PFSK-1 (cell line): ENCODE measurements around the gene NTM.

ENCODE experiments used
- FOXP2 ChIP-seq: optimal IDR thresholded peaks from 2 replicates; pipeline ENCODE3; 2011; ENCODE audit warnings: borderline replicate concordance, control low read depth, inconsistent platforms; ENCODE audit not compliant: insufficient read depth; ENCODE audit errors: extremely low read length, extremely low read depth
- POLR2AphosphoS5 ChIP-seq: IDR thresholded peaks from 2 replicates; pipeline ENCODE4 v1.6.1; 2012; ENCODE audit warnings: low read depth, mild to moderate bottlenecking, control low read depth, low read length, moderate library complexity
- SIN3A ChIP-seq: IDR thresholded peaks from 2 replicates; pipeline ENCODE4 v1.6.1; 2012; ENCODE audit warnings: mild to moderate bottlenecking, low read length, moderate library complexity, borderline replicate concordance; ENCODE audit not compliant: insufficient read depth
- TAF1 ChIP-seq: IDR thresholded peaks from 2 replicates; pipeline ENCODE4 v1.6.1; 2012; ENCODE audit warnings: low read length, control low read depth, borderline replicate concordance; ENCODE audit not compliant: insufficient read depth
- TF ChIP-seq, protein P1 (sequence below), 2 experiments: IDR thresholded peaks; 2 replicates each; pipeline versions ENCODE4 v1.6.1 to v1.8.0; 2011 to 2012; ENCODE audit warnings: low read depth in 2 of 2, low read length in 2 of 2, control low read depth in 1 of 2, inconsistent platforms in 1 of 2, mild to moderate bottlenecking in 1 of 2, moderate library complexity in 1 of 2; ENCODE audit not compliant: insufficient read depth in 1 of 2

NTM gene

DNA sequence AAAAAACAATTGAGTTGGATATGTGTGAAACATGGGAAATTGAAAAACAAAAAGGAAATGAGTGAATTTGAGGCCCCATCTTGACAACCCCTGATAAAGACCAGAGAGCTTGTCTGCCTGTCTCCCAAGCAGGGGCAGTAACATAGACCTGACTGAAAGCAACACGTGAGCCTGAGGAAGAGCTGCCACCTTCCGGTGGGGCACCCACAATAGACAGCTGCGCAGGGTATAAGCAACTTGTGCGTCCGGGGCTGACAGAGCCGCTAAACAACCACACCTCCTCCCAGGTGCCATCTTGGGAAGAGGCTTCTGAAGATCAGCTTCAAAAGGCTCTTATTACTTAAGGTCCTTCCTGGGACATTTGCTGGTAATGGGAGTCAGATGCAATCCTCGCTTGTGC, 166.8 kb downstream of the NTM start:
- no peak for TF ChIP-seq FOXP2
- no peak for TF ChIP-seq TAF1
- TF ChIP-seq, protein P1, sequence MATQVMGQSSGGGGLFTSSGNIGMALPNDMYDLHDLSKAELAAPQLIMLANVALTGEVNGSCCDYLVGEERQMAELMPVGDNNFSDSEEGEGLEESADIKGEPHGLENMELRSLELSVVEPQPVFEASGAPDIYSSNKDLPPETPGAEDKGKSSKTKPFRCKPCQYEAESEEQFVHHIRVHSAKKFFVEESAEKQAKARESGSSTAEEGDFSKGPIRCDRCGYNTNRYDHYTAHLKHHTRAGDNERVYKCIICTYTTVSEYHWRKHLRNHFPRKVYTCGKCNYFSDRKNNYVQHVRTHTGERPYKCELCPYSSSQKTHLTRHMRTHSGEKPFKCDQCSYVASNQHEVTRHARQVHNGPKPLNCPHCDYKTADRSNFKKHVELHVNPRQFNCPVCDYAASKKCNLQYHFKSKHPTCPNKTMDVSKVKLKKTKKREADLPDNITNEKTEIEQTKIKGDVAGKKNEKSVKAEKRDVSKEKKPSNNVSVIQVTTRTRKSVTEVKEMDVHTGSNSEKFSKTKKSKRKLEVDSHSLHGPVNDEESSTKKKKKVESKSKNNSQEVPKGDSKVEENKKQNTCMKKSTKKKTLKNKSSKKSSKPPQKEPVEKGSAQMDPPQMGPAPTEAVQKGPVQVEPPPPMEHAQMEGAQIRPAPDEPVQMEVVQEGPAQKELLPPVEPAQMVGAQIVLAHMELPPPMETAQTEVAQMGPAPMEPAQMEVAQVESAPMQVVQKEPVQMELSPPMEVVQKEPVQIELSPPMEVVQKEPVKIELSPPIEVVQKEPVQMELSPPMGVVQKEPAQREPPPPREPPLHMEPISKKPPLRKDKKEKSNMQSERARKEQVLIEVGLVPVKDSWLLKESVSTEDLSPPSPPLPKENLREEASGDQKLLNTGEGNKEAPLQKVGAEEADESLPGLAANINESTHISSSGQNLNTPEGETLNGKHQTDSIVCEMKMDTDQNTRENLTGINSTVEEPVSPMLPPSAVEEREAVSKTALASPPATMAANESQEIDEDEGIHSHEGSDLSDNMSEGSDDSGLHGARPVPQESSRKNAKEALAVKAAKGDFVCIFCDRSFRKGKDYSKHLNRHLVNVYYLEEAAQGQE (IDR thresholded peaks at IDR 0.05; ENCODE audit: insufficient read depth in 1 of 2, low read depth in 2 of 2, low read length in 2 of 2): no peak
- no peak for TF ChIP-seq SIN3A
- no peak for TF ChIP-seq POLR2AphosphoS5

GRCh38 chr11:131537748-131538147, 167.3 kb downstream of the NTM start:
- TF ChIP-seq TAF1 (no peak), SIN3A (no peak), POLR2AphosphoS5 (no peak), FOXP2 (no peak)
- TF ChIP-seq, protein P1 (IDR thresholded peaks at IDR 0.05; ENCODE audit: insufficient read depth in 1 of 2, low read depth in 2 of 2, low read length in 2 of 2): no peak

- TF ChIP-seq TAF1: no peak
- TF ChIP-seq FOXP2: no peak
- TF ChIP-seq, protein P1 (IDR thresholded peaks at IDR 0.05; ENCODE audit: insufficient read depth in 1 of 2, low read depth in 2 of 2, low read length in 2 of 2): no peak
- no peak for TF ChIP-seq SIN3A
- no peak for TF ChIP-seq POLR2AphosphoS5
Observed at GRCh38 chr11:131538322-131538721, 167.9 kb downstream of the NTM start.

- TF ChIP-seq FOXP2 (no peak), TAF1 (no peak), SIN3A (no peak), POLR2AphosphoS5 (no peak)
- TF ChIP-seq, protein P1 (IDR thresholded peaks at IDR 0.05; ENCODE audit: insufficient read depth in 1 of 2, low read depth in 2 of 2, low read length in 2 of 2): no peak
Observed at GRCh38 chr11:131540676-131541075, 170.3 kb downstream of the NTM start.
